GM18511 (cell line): ENCODE data around the gene MYLK4.

ENCODE experiments used
- ATAC-seq: cut with Tn5 transposase; IDR thresholded peaks from one replicate; pipeline ENCODE4 v1.9.1; 2021; ENCODE audit warnings: mild to moderate bottlenecking, moderate library complexity; ENCODE audit not compliant: unreplicated experiment

The MYLK4 gene

DNA sequence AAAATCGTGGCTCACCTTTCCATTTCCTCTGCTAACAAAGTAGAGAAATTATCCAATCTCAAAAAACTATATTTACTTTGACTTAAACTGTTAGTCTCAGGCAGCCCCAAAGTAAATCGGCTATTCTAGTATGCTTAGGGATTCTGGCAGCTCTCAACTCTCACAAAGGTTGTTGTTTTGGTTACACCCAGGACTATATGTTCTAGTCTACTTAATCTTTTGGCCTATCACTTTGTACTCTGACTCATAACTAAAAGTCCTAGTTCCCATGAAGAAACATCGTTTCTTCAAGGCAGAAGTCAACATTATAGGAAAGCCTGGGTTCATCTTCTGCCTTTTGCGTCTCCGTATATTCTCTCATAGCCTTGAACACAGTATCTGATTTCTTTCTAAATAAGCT lies 42.3 kb downstream of the MYLK4 start:
- no peak for ATAC-seq

DNA sequence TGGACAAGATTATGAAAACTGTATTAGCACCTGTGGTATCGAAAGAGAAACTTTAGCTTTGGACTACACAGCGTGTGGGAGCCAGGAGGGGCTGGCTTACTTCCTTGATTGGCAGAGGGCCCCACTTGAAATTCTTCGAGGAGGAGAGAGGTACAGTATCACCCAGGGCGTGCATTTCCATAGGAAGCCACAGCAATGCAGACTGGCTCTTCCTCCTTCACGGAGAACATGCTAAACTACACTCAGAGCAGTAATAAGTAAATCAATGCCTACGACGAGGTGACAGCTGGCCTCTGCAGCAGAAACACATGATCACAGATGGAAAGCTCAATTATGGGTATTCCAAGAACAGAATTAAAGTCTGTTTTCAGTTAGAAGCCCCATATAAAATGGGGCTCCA lies 44.2 kb downstream of the MYLK4 start:
- no peak for ATAC-seq

DNA sequence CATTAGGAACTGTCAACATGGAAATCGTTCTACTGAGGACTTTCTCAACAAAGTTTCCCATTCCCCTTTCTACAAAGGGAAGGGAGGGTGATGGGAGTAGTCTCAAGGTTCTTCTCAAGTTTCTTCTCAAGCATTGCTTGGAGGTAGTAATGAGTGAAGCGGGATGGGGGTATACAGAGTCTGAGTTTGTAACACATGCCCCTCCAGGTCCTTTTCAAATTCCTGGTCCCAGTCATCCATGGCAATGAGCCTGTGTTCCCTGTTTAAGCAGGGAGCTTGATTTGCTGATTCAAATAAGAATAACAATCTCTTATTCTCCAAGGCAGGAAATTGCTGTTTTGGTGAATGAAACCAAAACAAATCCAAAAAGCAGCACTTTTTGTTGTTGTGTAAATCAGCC lies 45.5 kb downstream of the MYLK4 start:
- ATAC-seq: no peak

DNA sequence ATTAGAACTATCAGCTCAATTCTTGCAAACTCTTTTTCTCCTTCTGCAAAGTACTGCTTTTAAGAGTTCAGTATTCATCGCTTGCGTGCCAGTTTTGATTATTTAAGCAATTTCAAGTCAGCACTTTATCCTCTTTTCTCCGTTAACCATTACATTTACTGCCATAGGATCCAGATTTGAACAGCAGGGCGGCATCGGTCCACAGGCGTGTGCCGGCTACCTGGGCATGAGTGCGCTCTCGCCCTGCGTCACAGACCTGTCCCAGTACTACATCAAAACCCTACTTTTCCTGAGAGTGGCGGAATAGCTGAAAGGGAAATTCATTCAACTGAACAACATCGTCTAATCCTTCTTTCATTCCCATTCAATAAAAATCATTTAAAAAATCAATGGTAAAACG lies 53.4 kb downstream of the MYLK4 start:
- ATAC-seq: no peak

DNA sequence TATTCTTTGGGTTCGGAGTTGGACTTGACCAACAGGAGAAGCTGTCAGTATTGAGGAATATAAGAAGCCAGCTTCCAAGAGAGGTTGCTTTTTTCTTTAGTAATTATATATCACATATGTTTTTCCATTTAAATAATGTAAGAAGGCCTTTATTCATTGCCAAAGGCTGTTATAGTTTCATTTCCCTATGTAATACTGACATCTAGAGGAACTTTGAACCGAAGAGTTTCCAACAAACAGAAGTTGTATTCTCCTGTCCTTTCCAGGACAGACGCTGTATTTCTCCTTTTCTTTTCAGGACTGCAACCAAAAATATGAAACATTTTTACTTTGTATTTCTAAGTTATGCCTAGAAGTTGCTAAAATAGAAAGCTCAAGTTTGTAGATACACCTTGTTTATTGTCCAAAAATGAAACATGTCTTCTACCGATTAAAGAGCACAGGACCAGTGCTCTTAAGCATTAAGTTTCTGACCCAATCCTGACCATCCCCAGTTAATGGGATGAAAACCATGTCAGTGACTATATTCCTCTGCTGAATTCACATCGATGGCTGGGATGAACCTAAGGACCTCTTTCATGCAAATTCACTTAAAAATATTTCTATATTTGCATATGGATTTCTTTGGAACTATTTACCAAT lies 55.1 kb downstream of the MYLK4 start:
- ATAC-seq: no peak

DNA sequence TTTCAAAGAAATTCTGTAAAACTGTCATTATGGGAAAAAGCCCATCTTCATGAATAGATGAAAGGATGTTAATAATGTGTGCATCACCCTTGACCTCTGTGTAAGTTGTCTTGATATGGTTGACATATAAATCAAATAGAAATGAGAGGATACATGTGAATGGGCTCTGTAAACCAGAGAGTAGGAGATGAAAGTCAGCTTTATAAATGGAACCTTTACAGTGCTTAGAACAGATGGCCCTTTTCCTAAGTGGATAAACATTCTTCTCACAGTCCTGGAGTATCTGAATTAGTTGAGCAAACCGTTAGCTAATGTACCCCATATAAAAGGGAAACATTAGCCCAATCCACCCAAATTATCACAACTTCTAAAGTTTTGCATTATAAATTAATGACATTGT lies 57.5 kb downstream of the MYLK4 start:
- ATAC-seq: no peak

DNA sequence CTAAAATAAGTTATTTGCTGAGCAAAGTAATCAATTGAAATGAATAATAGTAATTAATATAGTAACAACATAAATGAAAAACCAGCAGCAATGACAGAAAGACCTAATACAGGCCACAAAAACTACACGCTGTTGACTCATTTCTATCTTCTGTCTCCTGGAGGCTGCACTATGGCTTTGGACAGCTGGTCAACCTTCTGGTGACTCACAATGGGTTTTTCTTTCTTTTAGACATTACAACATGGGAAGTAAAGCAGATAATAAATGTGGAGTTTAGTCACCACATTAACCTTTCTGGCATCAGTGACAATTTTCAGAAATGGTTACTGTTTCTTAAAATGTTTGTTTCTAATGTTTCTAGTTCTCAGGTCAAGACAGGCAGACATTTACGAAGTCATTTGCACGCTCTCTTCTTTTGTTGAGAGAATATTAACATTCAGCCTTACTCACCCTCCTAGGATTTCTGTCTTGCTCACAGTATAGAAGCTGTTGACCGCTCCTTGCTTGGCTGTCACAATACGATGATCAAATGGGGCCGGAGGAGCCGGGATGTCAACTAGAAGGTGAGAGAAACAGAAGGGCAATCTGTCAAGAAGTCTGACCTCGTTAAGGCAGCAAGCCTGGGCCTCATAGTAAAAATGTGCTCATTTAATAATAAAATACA lies 62.2 kb downstream of the MYLK4 start:
- no peak for ATAC-seq

DNA sequence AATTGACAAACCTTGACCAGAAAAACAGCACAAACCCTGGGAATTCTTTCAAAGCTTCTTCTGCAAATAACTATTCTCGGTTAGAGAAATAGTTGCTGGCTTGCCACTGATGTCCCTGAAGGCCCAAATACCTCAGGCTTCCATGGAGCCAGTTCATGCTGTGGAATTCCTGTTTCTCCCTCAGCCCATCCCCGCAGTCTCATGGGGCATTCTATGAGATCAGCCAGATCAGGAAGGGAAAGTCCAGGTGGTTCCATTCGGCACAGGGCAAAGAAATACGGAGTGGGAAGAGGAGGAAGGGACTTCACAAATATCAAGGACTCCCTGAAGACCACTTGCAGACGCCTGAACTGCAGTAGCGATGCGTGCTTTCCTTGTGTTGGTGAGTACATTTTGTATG lies 63.3 kb downstream of the MYLK4 start:
- ATAC-seq: no peak

DNA sequence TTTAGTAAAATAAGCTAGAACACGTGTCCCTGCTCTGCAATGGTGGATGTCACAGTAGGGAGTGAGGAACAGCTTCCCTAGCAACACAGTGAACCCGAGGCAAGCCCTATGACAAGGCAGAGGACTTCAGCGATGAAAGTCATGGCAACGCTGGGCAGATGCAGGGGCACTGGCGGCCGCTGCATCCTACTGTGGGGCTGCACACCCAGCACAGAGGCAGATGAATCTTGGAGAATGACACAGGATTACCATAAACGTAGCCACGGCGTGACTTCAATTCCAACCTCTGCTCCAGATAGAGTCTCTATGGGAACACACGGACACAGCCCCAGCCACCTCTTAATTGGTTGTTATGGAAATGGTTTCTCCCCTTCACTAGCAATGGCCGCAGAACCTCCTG lies 64.2 kb downstream of the MYLK4 start:
- no peak for ATAC-seq

DNA sequence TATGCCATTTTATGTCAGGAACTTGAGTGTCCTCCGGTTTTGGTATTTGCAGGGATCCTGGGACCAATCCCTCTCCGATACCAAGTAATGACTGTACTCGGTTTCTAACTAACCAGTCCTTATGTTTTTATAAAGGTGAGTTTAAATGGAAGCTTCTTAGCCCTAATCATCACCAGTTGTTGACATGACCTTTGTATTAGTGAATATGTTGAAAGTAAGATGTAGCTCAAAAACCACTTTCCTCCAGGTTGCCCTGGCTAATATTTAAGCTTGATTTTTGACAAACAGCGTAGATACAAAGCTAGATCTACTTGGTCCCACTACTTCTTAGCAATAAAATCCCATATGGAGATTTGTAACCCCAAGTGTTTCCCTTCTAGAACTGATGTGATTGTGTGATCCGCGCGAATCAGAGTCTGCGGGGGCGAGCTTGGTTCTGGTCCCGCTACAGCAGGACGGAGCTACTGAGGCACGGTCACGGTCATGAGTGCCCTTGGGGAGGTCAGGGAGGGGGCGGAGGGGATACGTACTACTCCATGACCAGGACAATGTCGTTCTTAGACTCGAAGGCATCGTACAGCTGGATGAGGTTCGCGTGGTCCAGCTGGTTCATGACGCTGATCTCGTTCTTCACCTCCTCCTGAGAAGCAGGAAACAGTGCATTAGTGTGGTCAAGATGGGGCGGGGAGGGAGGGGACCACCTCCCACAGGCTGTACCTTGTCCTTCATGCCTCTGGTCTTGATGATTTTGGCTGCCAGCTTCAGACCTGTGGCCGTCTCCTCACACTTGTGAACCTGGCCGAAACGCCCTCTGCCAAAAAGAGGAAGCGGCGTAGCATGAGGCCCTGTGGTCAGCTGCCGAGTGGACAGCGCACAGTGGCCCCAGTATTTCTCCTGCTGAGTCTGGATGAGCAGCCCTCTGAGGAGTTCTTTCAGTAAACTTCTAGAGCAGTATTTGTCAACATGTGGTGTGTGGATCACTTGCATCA lies 65.7 kb downstream of the MYLK4 start:
- ATAC-seq: no peak

DNA sequence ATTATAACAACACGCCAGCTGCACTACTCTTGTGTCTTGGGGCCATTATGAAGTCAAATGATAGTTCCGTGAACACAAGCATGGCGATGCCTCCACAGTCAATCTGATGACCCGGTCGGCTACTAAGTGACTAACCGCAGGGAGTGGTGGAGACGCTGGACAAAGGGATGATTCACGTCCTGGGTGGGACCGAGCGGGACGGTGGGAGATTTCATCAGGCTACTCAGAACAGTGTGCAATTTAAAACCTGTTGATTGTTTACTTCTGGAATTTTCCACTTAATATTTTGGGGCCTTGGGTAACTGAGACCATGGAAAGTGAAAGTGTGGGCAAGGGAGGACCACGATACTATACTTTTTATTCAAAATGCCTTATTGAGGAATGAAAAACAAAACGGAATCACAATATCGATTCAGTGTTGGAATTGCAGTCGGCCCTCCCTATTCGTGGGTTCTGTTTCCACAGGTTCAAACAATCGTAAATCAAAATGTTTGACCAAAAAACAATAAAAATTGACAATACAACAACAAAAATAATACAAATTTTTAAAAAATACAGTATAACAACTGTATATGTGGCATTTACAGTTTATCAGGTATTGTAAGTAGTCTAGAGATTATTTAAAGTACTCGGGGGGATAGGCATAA lies 66.5 kb downstream of the MYLK4 start:
- ATAC-seq: no peak

DNA sequence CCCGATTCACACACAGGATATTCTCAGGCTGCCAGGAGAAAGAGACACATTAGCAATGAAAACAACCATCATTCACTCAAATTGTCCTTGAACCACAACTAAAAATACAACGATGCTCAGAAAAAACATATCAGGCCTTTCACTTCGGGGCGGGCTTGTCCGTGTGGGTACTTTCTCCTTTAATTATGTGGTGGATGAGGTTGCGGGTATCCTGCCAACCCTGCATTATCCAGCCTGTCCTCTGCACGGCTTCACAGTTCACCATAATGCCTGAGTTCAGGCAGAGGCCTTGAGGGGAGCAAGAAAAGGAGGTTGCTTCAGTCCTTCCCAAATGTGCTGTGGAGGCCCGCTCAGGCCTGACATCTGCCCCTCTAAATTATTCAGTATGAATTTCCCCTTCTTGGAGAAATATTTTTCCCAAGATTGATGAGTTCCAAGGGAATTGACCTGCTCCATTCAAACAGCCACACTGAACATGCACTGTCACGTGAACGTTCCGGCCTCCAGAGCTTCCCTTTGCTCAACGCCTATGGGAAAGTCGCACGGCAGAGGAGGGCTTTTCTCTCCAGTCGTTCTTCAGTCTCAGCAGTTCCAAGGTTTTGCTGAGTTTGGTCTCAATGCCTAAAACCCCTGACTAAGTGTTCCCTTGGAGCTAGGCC lies 70.3 kb downstream of the MYLK4 start:
- no peak for ATAC-seq

DNA sequence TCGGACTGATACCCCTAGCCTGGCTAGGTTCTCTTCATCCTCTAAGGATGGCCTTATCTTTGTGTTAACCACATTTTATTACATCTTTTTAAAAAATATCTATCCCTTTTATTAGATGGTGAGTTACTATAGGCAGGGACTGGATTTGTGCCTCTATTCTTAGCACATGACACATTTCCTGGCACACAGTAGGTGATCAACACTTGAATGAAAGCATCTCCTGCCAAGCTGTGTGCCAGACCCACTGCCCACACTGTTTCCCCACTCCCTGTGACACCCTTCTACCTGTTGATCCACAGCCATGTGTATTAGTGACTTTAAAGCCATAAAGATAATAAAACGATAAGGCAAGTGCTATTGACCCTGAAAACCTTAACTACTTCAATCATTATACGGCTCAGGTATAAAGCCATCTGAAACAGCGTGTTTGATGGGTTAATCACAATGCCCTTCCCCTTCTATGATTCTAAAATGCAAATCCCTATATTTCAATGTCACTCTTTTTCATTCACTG lies 73.6 kb downstream of the MYLK4 start:
- ATAC-seq: no peak

DNA sequence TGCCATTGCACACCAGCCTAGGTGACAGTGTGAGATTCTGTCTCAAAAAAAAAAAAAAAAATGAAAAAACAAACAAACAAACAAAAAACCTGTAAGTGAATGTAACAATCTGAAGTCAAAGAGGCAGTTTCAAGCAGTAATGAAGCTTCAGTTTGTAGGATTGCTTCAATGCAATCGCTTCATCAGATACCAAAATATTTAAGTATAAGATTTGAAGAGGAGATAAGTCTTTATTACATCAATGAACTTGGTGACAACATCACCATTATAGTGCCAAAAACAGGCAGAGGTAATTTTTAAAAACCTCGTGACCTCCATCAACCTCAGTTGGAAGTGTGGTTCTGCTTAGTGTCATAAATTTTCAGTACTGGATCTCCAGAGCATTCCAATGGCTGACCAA lies 74.7 kb downstream of the MYLK4 start:
- no peak for ATAC-seq

DNA sequence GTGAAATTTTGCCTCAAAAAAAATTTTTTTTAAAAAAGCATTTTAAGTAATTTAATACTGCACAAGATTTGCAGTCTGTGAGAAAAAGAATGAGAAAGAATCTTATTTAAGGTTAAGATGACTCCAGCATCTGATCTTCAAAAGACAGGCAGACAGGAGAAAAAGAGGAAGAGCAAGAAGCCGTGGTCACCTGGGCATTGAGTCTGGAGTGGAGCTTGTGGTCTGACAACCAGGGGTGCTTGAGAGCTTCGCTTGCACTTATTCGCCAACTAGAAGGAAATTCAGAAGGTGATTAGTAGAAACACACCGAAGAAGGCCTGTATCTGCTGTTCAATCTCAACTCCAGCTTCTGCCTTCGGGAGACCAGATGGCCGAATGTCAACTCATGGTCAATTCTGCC lies 75.9 kb downstream of the MYLK4 start:
- no peak for ATAC-seq

DNA sequence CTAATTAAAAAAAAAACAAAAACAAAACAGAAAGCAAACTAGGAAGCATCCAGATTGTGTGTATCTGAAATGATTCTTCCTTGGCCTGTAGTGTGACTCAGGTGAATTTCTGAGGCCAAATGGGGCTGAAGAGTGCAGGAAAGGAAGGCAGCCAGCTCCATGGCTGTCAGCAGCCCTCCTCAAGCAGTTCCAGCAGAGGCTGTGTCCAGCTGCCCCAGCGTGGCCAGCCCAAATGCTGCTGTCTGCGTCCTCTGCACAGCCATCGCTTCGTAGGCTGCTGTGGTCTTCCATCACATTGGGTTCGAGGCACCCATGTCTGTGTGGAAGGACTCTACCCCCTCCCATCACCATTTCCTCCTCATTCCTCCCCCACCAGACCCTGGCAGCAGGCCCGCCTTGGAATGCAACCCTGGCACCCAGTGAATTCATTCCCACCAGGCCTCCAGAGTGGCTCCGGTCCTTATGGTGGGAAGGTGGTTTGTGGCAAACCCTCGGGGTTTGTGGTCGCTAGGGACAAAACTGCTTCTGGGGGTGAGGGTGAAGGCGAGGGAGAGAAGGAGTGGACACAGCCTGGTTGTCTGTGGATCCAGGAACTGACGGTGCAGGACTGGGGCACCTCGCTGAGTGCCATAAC lies 81.5 kb downstream of the MYLK4 start:
- ATAC-seq: no peak

DNA sequence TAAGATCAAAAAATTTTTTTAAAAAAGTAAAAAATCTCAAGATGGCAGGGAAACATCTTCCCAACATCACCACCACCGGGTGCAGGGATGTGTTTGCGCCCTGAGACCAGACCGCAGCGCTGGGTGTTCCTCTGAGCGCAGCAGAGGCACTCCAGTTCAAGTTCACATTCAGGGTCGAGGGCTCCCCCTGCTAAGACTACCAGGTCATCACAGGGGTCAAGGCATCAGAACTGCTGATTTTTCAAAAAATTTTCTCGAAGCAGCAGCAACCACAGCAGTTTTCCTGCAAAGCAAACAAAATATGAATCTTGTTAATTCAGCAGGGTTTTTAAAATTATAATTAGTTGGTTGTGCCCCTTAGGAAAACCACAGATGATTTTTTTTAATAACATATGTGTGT lies 83.1 kb downstream of the MYLK4 start:
- no peak for ATAC-seq

DNA sequence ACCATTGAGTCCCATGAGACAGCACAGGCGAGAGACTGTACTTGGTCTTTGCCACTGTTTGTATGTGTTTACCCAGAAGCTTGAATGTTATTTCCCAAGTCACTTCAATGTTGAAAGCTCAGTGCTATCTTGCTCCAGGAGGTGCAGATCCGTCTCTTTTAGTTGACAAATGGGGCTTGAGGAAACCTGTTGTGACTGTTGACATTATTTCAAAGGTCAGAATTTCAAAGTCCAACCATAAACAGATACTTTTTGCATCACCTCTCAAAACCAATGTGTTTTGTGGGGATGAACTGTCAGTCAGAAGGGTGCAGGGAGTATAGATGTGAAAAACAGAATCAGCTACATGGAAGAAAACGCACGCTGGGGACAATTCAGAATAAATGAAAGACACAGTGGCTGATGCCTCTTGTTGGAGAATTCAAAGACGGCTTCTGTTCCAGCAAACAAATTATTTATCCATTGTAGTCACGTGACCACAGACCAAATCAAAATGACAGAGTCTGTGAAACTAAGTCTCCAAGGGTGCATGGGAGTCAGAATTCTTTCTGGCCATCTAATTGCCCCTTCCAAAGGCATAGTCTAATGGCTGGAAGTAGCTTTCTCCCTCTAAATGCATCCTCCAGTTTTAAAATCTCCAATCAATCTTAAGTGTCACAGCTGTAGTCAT lies 83.7 kb downstream of the MYLK4 start:
- ATAC-seq: no peak
